ENCODE measurements around the gene DNAJC15.

DNA sequence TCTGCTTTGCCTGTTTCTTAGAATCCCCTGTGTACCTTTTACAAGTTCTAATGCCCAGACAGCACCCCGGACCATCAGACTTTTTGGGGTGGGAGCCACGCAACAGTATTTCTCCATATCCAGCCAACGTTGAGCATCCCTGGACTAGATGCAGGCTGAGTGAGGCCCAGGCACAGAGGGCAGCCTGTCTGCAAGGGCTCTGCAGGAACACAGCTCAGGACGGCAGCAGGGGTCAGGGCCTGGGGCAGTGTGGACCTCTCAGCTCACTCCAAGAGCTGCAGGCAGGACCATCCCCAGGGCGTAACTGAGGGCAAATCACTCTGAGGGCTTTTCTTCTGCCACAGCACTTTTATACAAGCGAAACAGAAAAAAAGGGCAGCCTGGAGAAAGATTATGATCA lies 95.8 kb downstream of the DNAJC15 start:
- TF ChIP-seq CTCF (IDR thresholded peaks at IDR 0.05): no peak
- TF ChIP-seq POLR2A (IDR thresholded peaks at IDR 0.05): no peak

All from lower leg skin (tissue), 3 donors.